Endothelial cell of umbilical vein (primary cell): ENCODE measurements around the gene ZBTB22. TPM values are rescaled to one million over a fixed set of nuclear protein-coding genes. Genes with fewer than 3 reads are reported as not detected.

Source experiments
- BruUV-seq: library from RNA; stranded (reverse); fragments of 400-500 nt; replicated peaks from 2 replicates; lab custom pipeline; 2021; lab: Mats Ljungman, UMichigan
- CTCF ChIA-PET: fragments of 300-600, 350-600 bp; sonication (Branson Sonifier 250); formaldehyde crosslinking; loops from one replicate; lab custom pipeline; 2021; ENCODE audit warnings: antibody characterized with exemption, inconsistent platforms; lab: Charles Lee
- POLR2A ChIA-PET: fragments of 300-600, 350-600 bp; sonication (Branson Sonifier 250); formaldehyde crosslinking; loops from one replicate; lab custom pipeline; 2021; ENCODE audit warnings: antibody characterized with exemption, inconsistent platforms; lab: Charles Lee
- DNase-seq: peaks from one replicate; pipeline ENCODE4 v3.0.0-alpha.2; 2011; ENCODE audit warnings: low read depth, low spot score
- FAIRE-seq: peaks from 2 replicates; lab custom pipeline; 2011; peaks lifted over from hg19 to GRCh38; lab: Jason Lieb, UNC
- H2AFZ ChIP-seq: 2 replicates; pipeline ENCODE4 v1.6.0; 2012; ENCODE audit warnings: low read depth, low read length, control low read depth, inconsistent platforms
- H3K27ac ChIP-seq: 2 replicates; pipeline ENCODE4 v1.5.1; 2011; ENCODE audit warnings: low read depth, mild to moderate bottlenecking, control low read depth, low read length, moderate library complexity; ENCODE audit not compliant: insufficient read depth
- H3K27me3 ChIP-seq, 2 experiments: 2 replicates each; pipeline versions ENCODE4 v1.6.0 to v1.6.1; 2011; ENCODE audit warnings: low read length in 2 of 2, mixed read lengths in 1 of 2; ENCODE audit not compliant: control insufficient read depth in 2 of 2, insufficient read depth in 2 of 2
- H3K36me3 ChIP-seq, 2 experiments: 2 replicates in 1 of 2; 3 replicates in 1 of 2; pipeline ENCODE4 v1.5.1; 2011; ENCODE audit warnings: low read length in 2 of 2, mild to moderate bottlenecking in 1 of 2, moderate library complexity in 1 of 2; ENCODE audit not compliant: control insufficient read depth in 2 of 2, insufficient read depth in 2 of 2; ENCODE audit errors: extremely low read depth in 1 of 2
- H3K4me1 ChIP-seq: 3 replicates; pipeline ENCODE4 v1.5.1; 2011; ENCODE audit warnings: mild to moderate bottlenecking, low read length; ENCODE audit not compliant: control insufficient read depth, insufficient read depth; ENCODE audit errors: extremely low read depth
- H3K4me2 ChIP-seq: 2 replicates; pipeline ENCODE4 v1.6.1; 2011; ENCODE audit warnings: low read length, control low read depth, mixed read lengths; ENCODE audit not compliant: insufficient read depth
- H3K4me3 ChIP-seq, 3 experiments: fragments of 200-600 bp in 1 of 3; sonication (generic), shearing (Covaris generic) in 1 of 3; replicated peaks in 1 of 3; 2 replicates each; pipeline ENCODE4 v1.5.1; 2011 to 2016; ENCODE audit warnings: control low read depth in 3 of 3, low read length in 3 of 3, mild to moderate bottlenecking in 2 of 3, inconsistent platforms in 1 of 3, low read depth in 1 of 3, moderate library complexity in 1 of 3; ENCODE audit not compliant: insufficient read depth in 1 of 3
- H3K79me2 ChIP-seq: 2 replicates; pipeline ENCODE4 v1.6.0; 2012; ENCODE audit warnings: low read length, inconsistent platforms; ENCODE audit not compliant: control insufficient read depth, insufficient read depth
- H3K9ac ChIP-seq: replicated peaks from 2 replicates; pipeline ENCODE3; 2011; ENCODE audit warnings: low read length, control low read depth; ENCODE audit not compliant: insufficient read depth; ENCODE audit errors: extremely low read depth
- H3K9me1 ChIP-seq: replicated peaks from 3 replicates; pipeline ENCODE4 v1.6.0; 2011; ENCODE audit warnings: mild to moderate bottlenecking, low read length; ENCODE audit not compliant: control insufficient read depth, insufficient read depth; ENCODE audit errors: extremely low read depth
- H3K9me3 ChIP-seq: replicated peaks from 2 replicates; pipeline ENCODE4 v1.5.1; 2012; ENCODE audit warnings: low read length, inconsistent platforms; ENCODE audit not compliant: control insufficient read depth, insufficient read depth
- H4K20me1 ChIP-seq: replicated peaks from 2 replicates; pipeline ENCODE3; 2011; ENCODE audit warnings: mild to moderate bottlenecking, low read length; ENCODE audit not compliant: control insufficient read depth, insufficient read depth; ENCODE audit errors: extremely low read depth
- EZH2 ChIP-seq: IDR thresholded peaks from 2 replicates; pipeline ENCODE4 v1.6.1; 2012; ENCODE audit warnings: borderline replicate concordance, low read depth, mild to moderate bottlenecking, moderate library complexity, low read length, inconsistent platforms; ENCODE audit not compliant: severe bottlenecking
- FOS ChIP-seq: IDR thresholded peaks from 2 replicates; pipeline ENCODE4 v1.6.1; 2011; ENCODE audit warnings: mild to moderate bottlenecking, low read length, moderate library complexity, borderline replicate concordance; ENCODE audit not compliant: insufficient read depth
- GATA2 ChIP-seq: IDR thresholded peaks from 2 replicates; pipeline ENCODE4 v1.7.0; 2011; ENCODE audit warnings: low read depth, mild to moderate bottlenecking, moderate library complexity, mixed read lengths, low read length; ENCODE audit not compliant: insufficient read length, insufficient read depth
- JUN ChIP-seq: IDR thresholded peaks from 2 replicates; pipeline ENCODE4 v1.6.1; 2011; ENCODE audit warnings: borderline replicate concordance, low read depth; ENCODE audit not compliant: insufficient read length, insufficient read depth
- MYC ChIP-seq: IDR thresholded peaks from one replicate; pipeline ENCODE4 v1.6.1; 2011; ENCODE audit warnings: mild to moderate bottlenecking, low read depth, low read length
- POLR2A ChIP-seq: IDR thresholded peaks from 2 replicates; pipeline ENCODE4 v1.6.1; 2012; ENCODE audit warnings: low read depth, mild to moderate bottlenecking, control low read depth, low read length
- POLR2AphosphoS5 ChIP-seq: IDR thresholded peaks from 2 replicates; pipeline ENCODE4 v1.6.1; 2012; ENCODE audit warnings: low read depth, mild to moderate bottlenecking, control low read depth, low read length, moderate library complexity; ENCODE audit not compliant: insufficient read depth
- dilution Hi-C: fragments of 300-500 bp; cut with MboI; formaldehyde crosslinking; loops from one replicate; pipeline ENCODE4 v1.15.0; 2019; ENCODE audit warnings: low sequenced_read_pairs; ENCODE audit not compliant: extremely low pct_ligation_motif_present
- intact Hi-C: fragments of 100-400 bp; cut with micrococcal nuclease; formaldehyde crosslinking; loops from one replicate; pipeline ENCODE4 v1.10.0; 2022
- polyA plus RNA-seq, 4 experiments: library from polyadenylated mRNA; depleted of rRNA in 3 of 4; stranded (reverse) in 3 of 4; unstranded in 1 of 4; fragments of >200 nt; gene quantifications; 2 replicates each; pipeline versions ENCODE4 v1.2.1 to v1.2.3, GENCODE V29; 2011 to 2012; ENCODE audit warnings: missing spikeins in 1 of 4
- total RNA-seq: library from RNA; stranded (reverse); gene quantifications from 2 replicates; pipeline ENCODE4 v1.2.3, GENCODE V29; 2021
- TF ChIP-seq, protein P1 (sequence below): IDR thresholded peaks from 2 replicates; pipeline ENCODE4 v1.6.1; 2011; ENCODE audit not compliant: insufficient read depth, insufficient read length
- TF ChIP-seq, protein P2 (sequence below), 2 donors: IDR thresholded peaks; 1 replicate in 1 of 2; 2 replicates in 1 of 2; pipeline ENCODE4 v1.5.1; 2011; ENCODE audit warnings: low read length in 2 of 2, mild to moderate bottlenecking in 2 of 2, moderate library complexity in 2 of 2, control low read depth in 1 of 2, inconsistent platforms in 1 of 2, low read depth in 1 of 2; ENCODE audit not compliant: insufficient read depth in 1 of 2; ENCODE audit errors: extremely low read depth in 1 of 2

ZBTB22 gene
- total and polyA plus RNA-seq, 2 donors (not counting 3 experiments of a cell fraction or from before 2014, with no cell fraction given), result 12.6 to 15.4 TPM

DNA sequence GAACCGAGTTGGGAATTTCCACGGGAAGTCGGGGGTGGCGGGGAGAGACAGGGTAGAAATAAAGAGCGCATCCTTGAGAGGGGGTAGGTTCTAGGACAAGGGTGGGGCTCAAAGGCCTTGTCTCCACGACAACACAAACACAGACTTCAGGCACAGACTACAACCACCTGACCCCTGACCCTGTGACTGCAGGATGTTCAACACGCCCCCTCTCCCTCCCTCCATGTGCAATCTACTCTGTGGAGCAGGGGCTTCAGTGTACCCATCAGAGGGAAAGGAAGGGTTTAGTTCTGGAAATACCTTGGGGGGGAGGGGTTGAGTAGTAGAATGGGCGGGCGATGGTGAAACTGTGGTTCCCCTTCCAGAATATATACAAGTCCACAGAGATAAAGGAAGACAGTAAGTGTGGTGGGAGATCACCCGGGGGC lies 3.0 kb downstream of the ZBTB22 start:
- no peak for TF ChIP-seq POLR2A
- no peak for TF ChIP-seq POLR2AphosphoS5
- TF ChIP-seq, protein P1, sequence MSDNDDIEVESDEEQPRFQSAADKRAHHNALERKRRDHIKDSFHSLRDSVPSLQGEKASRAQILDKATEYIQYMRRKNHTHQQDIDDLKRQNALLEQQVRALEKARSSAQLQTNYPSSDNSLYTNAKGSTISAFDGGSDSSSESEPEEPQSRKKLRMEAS, result no peak
- TF ChIP-seq, protein P2, sequence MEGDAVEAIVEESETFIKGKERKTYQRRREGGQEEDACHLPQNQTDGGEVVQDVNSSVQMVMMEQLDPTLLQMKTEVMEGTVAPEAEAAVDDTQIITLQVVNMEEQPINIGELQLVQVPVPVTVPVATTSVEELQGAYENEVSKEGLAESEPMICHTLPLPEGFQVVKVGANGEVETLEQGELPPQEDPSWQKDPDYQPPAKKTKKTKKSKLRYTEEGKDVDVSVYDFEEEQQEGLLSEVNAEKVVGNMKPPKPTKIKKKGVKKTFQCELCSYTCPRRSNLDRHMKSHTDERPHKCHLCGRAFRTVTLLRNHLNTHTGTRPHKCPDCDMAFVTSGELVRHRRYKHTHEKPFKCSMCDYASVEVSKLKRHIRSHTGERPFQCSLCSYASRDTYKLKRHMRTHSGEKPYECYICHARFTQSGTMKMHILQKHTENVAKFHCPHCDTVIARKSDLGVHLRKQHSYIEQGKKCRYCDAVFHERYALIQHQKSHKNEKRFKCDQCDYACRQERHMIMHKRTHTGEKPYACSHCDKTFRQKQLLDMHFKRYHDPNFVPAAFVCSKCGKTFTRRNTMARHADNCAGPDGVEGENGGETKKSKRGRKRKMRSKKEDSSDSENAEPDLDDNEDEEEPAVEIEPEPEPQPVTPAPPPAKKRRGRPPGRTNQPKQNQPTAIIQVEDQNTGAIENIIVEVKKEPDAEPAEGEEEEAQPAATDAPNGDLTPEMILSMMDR (IDR thresholded peaks at IDR 0.05; ENCODE audit: extremely low read depth in 1 of 2, insufficient read depth in 1 of 2, low read depth in 1 of 2, low read length in 2 of 2), result no peak
- TF ChIP-seq JUN, result no peak
- TF ChIP-seq EZH2, result no peak
- TF ChIP-seq FOS, result no peak
- TF ChIP-seq MYC, result no peak
- TF ChIP-seq GATA2, result no peak
- Histone ChIP-seq H3K4me1 (peaks cover 31% of the 10 kb centered on the region), H2AFZ (peak overlapping the region; percentile 25), H3K9me3 (no peaks in the 10 kb centered on the region), H3K36me3 (peaks cover 3 to 9% of the 10 kb centered on the region in 2 experiments), H3K27me3 (no peaks in the 10 kb centered on the region), H3K79me2 (peaks cover 24% of the 10 kb centered on the region), H3K27ac (peak overlapping the region; percentile 48), H3K4me2 (peak overlapping the region; percentile 81), H4K20me1 (no peaks in the 10 kb centered on the region), H3K9ac (peak overlapping the region; percentile 69), H3K9me1 (no peaks in the 10 kb centered on the region), H3K4me3 (peak overlapping the region; percentile 37 to 96 (median 65))
- dilution Hi-C loops (no loop called here), intact Hi-C loops (loop anchor here (1.0 to 10.0 kb wide), 3 partner anchors 15 to 260 kb away; partner anchors contain the start of genes HSD17B8, RXRB and SLC39A7)
- POLR2A ChIA-PET, result no interaction called here
- FAIRE-seq (peak; percentile 90), DNase-seq (peak; percentile 83)
- CTCF ChIA-PET, result no interaction called here
- no TSS peak for BruUV-seq
